C1 segment of cervical spinal cord (tissue), 14 donors: ENCODE data around the gene ACO1.
A peak's percentile ranks its signal among the peaks of the same experiment; 100 is the strongest.

ENCODE experiments used
- DNase-seq, 14 donors: peaks; one replicate each; lab custom pipeline; 2025; lab: John Stamatoyannopoulos, UW

ACO1 gene

DNA sequence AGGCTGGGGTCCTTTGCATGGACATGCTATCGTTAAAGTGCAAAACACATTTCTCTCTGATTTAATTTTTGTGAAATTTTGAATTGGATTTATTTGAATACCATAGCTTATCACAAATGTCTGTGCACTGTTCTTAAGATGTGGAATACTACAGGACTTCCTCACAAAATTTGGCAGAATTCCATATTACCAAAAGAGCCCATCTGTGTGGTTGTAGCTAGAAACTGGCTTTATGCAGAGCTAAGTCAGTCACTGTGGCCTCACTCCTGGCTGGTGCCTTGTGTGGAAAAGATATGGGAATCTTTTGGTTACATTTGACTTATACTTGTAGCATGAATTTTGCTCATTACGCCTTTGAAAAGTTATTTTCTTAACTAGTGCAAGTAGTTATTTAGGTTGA lies 35.5 kb downstream of the ACO1 start:
- peak in 1 of 14 donors; percentile 64 for DNase-seq

GRCh38 chr9:32422237-32422806 lies 37.9 kb downstream of the ACO1 start:
- no peak for DNase-seq

DNA sequence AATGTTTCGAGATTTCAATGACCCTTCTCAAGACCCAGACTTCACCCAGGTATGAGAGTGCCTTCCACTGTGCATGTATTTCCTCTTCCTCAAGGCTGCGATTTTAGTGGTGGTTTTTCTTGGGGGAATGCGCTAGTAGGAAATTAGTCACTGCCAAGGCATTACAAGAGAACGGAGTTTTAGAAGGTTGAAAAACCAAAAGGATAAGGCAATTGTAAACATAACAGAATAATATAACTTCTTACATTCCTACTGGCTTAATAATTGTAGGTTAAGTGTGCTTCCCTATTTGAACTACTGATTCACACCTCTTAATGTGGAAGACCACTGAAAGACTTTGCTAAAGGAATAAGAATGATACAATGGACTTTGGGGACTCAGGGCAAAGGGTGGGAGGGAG lies 38.9 kb downstream of the ACO1 start:
- DNase-seq = no peak

DNA sequence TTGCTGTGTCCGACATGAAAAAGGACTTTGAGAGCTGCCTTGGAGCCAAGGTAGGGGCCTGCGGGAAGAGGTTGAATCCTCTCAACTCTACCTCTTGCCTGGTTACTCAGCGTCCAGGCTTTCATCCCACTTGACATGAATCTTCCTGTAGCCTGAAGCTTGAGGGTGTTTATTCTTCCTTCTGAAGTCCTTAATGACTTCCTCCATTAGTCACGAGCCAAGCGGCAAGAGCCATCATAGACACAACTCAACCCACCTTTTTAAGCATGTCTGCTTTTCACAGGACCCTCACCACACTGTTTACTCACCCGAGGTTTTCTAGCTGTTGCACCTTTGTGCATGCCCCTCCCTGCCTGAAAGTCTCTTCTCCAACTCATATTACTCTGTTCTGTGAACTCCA lies 40.2 kb downstream of the ACO1 start:
- DNase-seq = no peak

DNA sequence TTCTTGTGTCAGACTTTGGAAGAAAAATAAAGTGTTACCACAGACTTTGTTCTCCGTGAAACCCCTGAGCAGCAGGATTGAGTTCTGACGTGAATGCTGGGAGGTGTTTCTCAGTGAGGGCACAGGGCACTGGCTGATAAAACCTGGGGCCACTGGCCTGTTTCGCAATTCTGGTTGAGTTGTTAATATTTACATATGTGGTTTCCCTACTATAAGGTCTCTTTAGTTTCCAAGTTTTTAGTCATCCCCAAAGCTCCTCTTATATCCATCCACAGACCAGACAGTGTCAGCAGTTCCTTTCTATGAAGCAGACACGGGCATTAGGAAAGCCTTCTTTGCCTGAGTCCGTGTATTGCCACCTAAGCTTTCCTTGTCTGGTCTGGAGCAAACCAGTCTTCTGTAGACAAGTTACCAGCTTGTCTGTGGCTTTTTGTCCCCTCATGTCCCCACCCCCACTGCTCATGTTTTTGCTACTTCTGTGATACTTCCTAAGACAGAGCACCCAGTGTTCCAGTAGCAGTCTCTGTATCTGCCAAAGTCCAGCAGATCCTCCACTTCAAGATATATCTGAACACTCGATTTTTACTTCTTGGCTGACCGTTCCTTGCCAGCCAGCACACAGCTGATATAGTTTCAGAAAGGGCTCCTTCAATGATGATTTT lies 42.0 kb downstream of the ACO1 start:
- peak in 7 of 14 donors; percentile 14 to 32 (median 24) for DNase-seq

DNA sequence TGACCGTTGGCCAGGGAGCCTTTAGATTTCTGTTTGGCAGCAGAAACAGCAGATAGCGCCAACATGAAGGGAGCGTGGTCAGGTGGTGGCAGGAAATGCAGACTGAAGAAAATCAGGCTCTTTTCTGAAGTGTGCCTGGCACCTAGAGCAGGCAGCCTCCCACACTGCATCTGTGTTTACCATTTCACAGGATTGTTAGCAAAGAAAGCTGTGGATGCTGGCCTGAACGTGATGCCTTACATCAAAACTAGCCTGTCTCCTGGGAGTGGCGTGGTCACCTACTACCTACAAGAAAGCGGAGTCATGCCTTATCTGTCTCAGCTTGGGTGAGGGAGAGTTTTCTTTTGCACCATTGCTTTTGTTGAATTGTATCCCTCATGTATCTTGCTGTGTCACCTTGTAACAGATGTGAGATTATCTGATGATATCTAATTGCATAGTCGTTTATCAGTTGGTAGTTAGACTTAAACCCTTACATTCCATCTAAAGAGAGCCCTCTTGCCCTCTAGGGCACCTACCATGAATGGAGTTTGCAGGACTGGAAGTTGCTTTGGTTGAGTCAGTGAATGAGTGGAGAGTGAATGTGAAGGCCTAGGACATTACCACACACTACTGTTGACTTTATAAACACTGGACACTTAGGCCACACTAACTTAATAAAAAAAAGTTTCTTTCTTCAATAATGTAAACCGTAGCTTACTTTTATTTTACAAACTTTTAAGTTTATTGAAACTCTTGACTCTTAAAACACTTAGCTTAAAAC lies 42.8 kb downstream of the ACO1 start:
- DNase-seq = peak in 1 of 14 donors; percentile 46

DNA sequence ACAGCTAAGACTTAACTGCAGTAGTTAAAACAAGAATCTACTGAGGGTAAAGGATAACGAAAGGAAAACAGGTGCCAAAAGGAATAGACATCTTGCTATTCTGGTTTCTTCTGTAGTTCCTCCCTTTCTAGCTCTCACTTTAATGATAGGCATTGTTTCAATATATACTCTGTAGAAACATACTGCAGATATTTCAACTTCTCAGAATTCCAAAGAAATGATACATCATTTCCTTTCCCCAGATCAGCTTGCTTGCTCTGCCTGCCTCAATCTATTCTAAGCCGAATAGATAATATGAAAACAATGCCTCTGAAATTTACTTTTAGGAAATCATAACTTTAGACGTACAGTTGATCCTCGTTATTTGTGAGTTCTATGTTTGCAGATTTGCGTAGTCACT lies 46.3 kb downstream of the ACO1 start:
- DNase-seq = no peak

DNA sequence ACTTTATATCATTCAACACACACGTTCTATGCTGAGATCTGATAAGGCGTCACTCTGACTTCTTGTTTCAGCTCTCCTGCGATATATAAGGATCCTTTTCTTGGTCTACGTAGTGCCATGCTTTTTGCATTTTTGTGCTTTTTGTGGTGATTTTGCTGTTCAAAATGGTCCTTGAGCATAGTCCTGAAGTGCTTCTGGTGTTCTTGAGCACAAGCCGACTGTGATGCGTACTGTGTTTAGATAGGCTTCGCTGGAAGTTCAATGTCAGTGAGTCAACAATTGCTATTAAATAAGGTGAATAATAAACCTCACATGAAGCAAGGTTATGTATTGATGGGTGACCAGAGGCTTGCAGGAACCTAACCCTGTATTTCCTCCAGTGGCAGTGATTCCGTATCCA lies 46.8 kb downstream of the ACO1 start:
- no peak for DNase-seq

- DNase-seq = no peak
Measured at GRCh38 chr9:32431940-32432555, 47.6 kb downstream of the ACO1 start.

DNA sequence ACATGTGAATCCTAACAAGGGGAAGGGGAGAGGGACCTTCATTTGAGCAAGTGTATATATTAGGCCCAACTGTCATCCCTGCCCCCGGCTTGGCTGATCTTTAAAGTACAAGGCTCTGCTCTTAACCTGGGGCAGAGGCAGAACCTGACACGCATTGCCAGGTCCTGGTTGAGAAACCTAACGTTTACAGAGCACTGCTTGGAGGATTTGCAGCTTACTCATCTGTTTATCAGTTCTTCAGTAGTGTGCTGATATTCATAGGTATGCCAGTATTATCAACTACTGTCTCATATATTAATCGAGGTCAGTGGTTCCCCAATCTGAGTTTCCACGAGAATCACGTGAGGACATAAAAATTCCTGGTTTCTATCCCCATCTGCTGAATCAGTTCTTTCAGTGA lies 50.4 kb downstream of the ACO1 start:
- DNase-seq = no peak

- DNase-seq = no peak
Measured at GRCh38 chr9:32441678-32442077, 57.2 kb downstream of the ACO1 start.

DNA sequence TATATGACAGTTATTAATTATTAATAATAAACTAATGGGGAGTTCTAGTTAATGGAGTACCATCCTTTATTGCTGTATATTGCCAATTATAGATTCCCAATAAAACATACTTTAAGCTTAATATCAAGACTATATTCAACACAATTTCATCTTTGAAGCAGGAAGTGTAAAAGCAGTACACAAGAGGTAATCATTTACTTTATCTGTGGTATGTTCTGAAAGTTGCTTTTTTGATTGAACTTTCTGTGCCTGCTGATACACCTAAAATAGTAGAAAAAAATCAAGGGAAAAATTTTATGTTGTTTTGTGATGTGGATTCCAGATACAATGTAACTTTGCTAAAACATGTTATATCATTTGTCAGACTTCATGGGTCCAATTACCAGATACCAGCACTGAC lies 58.0 kb downstream of the ACO1 start:
- no peak for DNase-seq

DNA sequence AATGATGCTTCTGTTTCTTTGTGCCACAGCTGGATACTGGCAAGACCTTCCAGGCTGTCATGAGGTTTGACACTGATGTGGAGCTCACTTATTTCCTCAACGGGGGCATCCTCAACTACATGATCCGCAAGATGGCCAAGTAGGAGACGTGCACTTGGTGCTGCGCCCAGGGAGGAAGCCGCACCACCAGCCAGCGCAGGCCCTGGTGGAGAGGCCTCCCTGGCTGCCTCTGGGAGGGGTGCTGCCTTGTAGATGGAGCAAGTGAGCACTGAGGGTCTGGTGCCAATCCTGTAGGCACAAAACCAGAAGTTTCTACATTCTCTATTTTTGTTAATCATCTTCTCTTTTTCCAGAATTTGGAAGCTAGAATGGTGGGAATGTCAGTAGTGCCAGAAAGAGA lies 65.5 kb downstream of the ACO1 start:
- DNase-seq = no peak

- no peak for DNase-seq
Measured at GRCh38 chr9:32454280-32454679, 69.8 kb downstream of the ACO1 start.

DNA sequence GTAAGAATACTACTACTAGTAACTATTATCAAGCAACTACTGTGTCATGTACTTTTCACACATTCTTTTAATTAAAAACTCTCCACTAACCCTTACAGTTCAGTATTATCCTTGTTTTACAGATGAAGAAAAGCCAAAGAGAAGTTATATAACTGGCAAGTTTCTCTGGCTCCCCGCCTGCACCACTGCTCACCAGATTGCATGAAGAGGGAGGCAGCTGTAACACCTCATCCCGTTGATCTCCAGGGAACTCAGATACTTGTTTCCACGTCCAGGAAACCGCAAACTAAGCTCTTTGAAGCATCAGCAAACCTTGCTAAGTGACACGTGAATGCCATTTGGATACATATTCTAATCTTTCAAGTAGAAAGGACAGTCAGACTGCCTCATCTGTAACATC lies 71.3 kb downstream of the ACO1 start:
- DNase-seq = no peak

DNA sequence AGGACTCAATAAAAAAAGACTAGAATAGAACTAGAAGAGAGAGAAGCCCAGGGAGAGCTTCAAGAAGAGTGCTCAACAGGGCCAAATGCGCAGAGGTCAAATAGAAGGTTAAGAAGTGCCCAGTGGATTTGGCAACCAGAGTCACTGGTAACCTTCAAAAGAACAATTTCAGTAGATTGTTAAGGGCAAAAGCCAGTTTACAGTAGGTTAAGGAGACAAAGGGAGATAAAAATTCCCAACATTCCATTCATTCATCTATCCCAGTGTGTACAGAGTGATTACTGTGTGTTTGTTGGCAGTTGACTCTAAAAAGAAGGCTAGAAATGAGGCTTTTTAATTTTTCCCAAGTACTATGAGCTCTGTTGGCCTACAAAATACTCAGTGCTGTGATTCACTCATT lies 72.1 kb downstream of the ACO1 start:
- no peak for DNase-seq

DNA sequence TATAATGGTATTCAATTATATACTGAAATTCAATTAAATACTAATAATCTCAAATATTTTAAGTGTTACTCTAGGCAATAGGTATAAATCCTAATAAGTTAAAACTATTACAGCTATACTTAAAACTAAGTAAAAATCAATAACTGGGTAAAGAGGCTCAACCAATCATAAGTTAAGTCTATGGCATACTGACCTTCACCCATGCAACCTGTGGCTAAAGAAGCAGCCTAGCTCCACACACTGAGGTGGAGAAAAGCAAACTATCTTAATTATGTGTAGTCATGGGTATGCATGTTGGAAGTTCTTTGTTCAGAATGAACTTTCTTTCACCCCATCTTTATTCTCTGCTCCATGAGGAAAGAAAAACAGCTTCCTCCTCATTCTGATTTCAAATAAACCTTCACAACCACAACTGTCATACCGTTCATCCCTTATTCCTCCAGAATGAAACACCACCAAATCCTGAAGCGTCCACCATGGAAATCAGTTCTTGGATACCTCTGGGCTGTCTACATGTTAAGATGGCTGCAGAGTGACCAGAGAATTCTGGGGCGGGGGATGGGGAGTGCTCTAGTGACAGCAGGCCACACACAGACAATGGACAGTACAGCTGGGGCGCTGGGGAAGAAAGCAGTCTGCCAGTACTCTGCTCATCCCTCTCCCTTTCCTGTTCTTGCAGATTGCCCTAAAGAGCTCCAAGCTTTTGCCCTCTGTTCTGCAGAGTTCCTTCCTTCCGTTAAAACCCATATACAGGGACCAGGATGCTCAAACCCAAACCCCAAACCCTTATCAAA lies 79.3 kb downstream of the ACO1 start:
- no peak for DNase-seq

DNA sequence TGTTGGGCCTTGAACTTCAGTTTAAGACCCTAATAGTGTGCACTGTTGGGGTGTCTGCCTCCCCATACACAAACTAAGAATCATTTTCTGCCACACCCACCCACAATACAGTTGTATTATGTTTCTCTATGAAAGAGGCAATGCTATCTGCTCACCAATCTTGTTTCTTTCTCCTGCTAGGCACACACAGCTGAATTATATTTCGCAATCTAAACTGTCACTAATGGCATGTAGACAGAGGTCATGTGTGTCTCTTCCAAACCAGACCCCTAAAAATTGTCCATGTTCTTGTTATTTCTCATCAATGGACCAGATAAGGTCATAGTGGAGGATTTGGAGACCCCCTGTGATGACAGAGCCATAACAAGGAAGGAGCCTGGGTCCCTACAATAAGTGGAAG lies 84.3 kb downstream of the ACO1 start:
- no peak for DNase-seq

DNA sequence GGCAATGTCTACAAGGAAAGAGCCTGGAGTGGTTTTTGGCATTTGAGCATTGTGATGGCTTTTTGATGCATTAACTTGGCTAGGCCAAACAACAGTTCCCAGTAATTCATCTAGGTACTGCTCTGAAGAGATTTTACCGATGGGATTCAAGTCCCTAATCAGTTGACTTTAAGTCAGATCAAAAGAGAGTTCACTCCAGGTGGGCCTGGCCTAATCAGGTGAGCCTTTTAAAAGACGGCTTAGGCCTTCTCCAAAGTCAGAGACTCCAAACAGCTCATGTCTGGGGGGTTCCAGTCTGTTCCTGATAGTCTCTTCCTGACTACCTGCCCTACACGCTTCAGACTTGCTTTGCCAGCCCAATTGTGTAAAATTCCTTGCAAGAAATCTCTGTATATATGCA lies 87.9 kb downstream of the ACO1 start:
- DNase-seq = no peak

- no peak for DNase-seq
Measured at GRCh38 chr9:32483343-32483742, 98.9 kb downstream of the ACO1 start.

DNA sequence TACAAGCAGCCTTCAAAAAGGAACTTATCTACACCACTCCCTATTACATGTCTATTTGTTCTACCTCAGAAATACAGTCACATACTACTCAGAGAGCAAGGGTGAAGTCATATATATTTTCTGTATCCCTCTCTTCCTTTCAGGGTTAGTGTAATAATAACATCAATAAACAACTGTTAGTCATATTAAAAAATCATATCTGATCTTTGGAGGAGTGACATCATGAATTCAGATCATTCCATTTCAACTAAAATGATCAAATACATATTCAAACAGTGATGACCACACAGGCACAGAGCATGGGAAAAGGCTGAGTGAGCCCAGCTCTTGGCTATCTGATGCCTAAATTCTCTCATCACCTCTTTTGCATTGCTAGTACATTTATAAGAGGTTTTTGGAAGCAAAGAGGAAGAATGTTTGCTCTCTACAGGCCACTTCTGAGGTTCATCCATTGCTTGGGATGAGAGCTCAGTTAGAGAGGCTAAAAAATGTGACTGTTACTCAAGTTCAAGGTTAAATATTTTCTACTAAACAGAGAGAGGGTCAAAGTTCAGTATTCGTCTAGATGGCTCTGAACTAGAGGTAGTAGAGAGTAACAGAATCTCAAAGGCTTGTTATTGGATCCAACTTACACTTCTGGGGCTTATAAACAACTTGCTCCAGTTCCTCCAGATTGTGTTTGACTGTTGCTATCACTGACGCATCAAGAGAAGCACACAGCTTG lies 102.6 kb downstream of the ACO1 start:
- DNase-seq = no peak
